MM.1S (cell line): ENCODE data around the gene SLC6A9.

Experiments used
- DNase-seq: peaks from one replicate; pipeline ENCODE4 v3.0.0-alpha.2; 2015
- H2AFZ ChIP-seq: fragments of 300-600 bp; sonication (generic); 2 replicates; pipeline ENCODE4 v1.6.0; 2016; ENCODE audit warnings: antibody characterized with exemption, low read length
- H3F3A ChIP-seq: fragments of 300-600 bp; sonication (generic); 2 replicates; pipeline ENCODE4 v1.6.1; 2016; ENCODE audit warnings: mild to moderate bottlenecking, antibody characterized with exemption, low read length, moderate library complexity, mixed read lengths; ENCODE audit not compliant: insufficient read depth
- H3K27ac ChIP-seq: fragments of 300-600 bp; sonication (generic); 2 replicates; pipeline ENCODE4 v1.5.1; 2016; ENCODE audit warnings: mild to moderate bottlenecking, low read length
- H3K27me3 ChIP-seq: fragments of 300-600 bp; sonication (generic); replicated peaks from 2 replicates; pipeline ENCODE4 v1.6.0; 2016; ENCODE audit warnings: low read length; ENCODE audit not compliant: insufficient read depth
- H3K36me3 ChIP-seq: fragments of 300-600 bp; sonication (generic); replicated peaks from 2 replicates; pipeline ENCODE4 v1.6.1; 2016; ENCODE audit warnings: mild to moderate bottlenecking, low read length, mixed read lengths; ENCODE audit not compliant: insufficient read depth
- H3K4me1 ChIP-seq: fragments of 300-600 bp; sonication (generic); 2 replicates; pipeline ENCODE4 v1.6.1; 2016; ENCODE audit warnings: low read length, mixed read lengths
- H3K4me2 ChIP-seq: fragments of 300-600 bp; sonication (generic); 2 replicates; pipeline ENCODE4 v1.6.0; 2016; ENCODE audit warnings: low read depth, low read length
- H3K4me3 ChIP-seq: fragments of 300-600 bp; sonication (generic); 2 replicates; pipeline ENCODE4 v1.5.1; 2016; ENCODE audit warnings: low read length, mixed read lengths
- H3K79me2 ChIP-seq: fragments of 300-600 bp; sonication (generic); 2 replicates; pipeline ENCODE4 v1.6.1; 2016; ENCODE audit warnings: mixed run types, low read length, mixed read lengths
- H3K9ac ChIP-seq: fragments of 300-600 bp; sonication (generic); 2 replicates; pipeline ENCODE4 v1.6.1; 2016; ENCODE audit warnings: low read length, mixed read lengths
- H3K9me2 ChIP-seq: fragments of 300-600 bp; sonication (generic); replicated peaks from 2 replicates; pipeline ENCODE4 v1.6.1; 2016; ENCODE audit warnings: mild to moderate bottlenecking, low read length, mixed read lengths; ENCODE audit not compliant: insufficient read depth
- H3K9me3 ChIP-seq: fragments of 300-600 bp; sonication (generic); replicated peaks from 2 replicates; pipeline ENCODE4 v1.6.1; 2016; ENCODE audit warnings: mild to moderate bottlenecking, low read length, mixed read lengths; ENCODE audit not compliant: insufficient read depth
- H4K20me1 ChIP-seq: fragments of 300-600 bp; sonication (generic); 2 replicates; pipeline ENCODE4 v1.6.1; 2016; ENCODE audit warnings: mild to moderate bottlenecking, low read length, moderate library complexity, mixed read lengths; ENCODE audit not compliant: insufficient read depth
- CTCF ChIP-seq: fragments of 300-600 bp; sonication (generic); IDR thresholded peaks from 2 replicates; pipeline ENCODE4 v1.5.1; 2016; ENCODE audit warnings: antibody characterized with exemption, low read length, mixed read lengths
- EZH2 ChIP-seq: fragments of 300-600 bp; sonication (generic); optimal IDR thresholded peaks from 2 replicates; pipeline ENCODE3; 2017; ENCODE audit warnings: low read depth, mild to moderate bottlenecking, antibody characterized with exemption, low read length, mixed read lengths
- EZH2phosphoT487 ChIP-seq: fragments of 300-600 bp; sonication (generic); IDR thresholded peaks from 2 replicates; pipeline ENCODE4 v1.6.1; 2018; ENCODE audit warnings: antibody characterized with exemption, low read length

SLC6A9 gene

GRCh38 chr1:43956234-43956633 is 75.0 kb downstream of the SLC6A9 start:
- TF ChIP-seq EZH2 (no peak), EZH2phosphoT487 (no peak), CTCF (no peak)
- Histone ChIP-seq H2AFZ (no peak overlapping the region), H3K27me3 (no peaks in the 10 kb centered on the region), H3K79me2 (no peaks in the 10 kb centered on the region), H3K9me2 (no peaks in the 10 kb centered on the region), H3K4me1 (no peaks in the 10 kb centered on the region), H3K27ac (no peak overlapping the region), H3K36me3 (no peaks in the 10 kb centered on the region), H4K20me1 (no peaks in the 10 kb centered on the region), H3K9ac (no peak overlapping the region), H3K4me3 (no peak overlapping the region), H3K4me2 (no peak overlapping the region), H3F3A (no peaks in the 10 kb centered on the region), H3K9me3 (no peaks in the 10 kb centered on the region)
- DNase-seq: no peak

GRCh38 chr1:43954036-43954435 is 77.2 kb downstream of the SLC6A9 start:
- peaks cover 2% of the 10 kb centered on the region; the same call in 1 of the 2 replicates for H3K79me2 ChIP-seq
- H4K20me1 ChIP-seq: no peaks in the 10 kb centered on the region
- TF ChIP-seq EZH2phosphoT487 (no peak), CTCF (no peak), EZH2 (no peak)

DNA sequence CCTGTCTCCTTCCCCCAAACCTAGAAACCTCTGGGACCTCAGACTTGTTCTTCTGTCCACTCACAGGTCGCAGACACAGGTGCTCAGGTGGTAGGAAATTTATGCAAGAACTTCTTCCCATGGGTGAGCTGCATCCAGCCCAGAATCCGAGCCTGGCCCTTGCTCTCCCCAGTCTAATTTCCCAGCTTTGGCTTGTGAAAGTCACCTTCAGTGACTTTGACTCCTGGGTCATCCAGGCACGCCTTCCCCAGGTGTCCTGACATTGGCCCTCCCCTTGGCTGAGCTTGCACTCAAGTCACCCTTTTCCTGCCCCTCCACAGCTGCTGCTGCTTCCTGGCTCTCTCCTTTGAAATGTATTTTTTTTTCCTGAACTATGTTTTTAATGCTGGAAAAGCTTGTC is 77.9 kb downstream of the SLC6A9 start:
- no peak overlapping the region for H3K27ac ChIP-seq
- no peak overlapping the region for H3K9ac ChIP-seq
- H3K4me2 ChIP-seq: no peak overlapping the region
- no peaks in the 10 kb centered on the region for H4K20me1 ChIP-seq
- peaks cover 9% of the 10 kb centered on the region for H3K79me2 ChIP-seq
- no peaks in the 10 kb centered on the region for H3K27me3 ChIP-seq
- peaks cover 2% of the 10 kb centered on the region; the same call in 1 of the 2 replicates for H3K4me1 ChIP-seq
- H3K9me2 ChIP-seq: no peaks in the 10 kb centered on the region
- TF ChIP-seq EZH2phosphoT487: no peak
- no peak for TF ChIP-seq CTCF
- DNase-seq: no peak
- H3F3A ChIP-seq: no peaks in the 10 kb centered on the region
- H3K36me3 ChIP-seq: no peaks in the 10 kb centered on the region
- no peak overlapping the region for H2AFZ ChIP-seq
- H3K4me3 ChIP-seq: no peak overlapping the region
- H3K9me3 ChIP-seq: no peaks in the 10 kb centered on the region

More at GRCh38 chr1:43954036-43954435, 77.2 kb downstream of the SLC6A9 start:
- H2AFZ ChIP-seq: no peak overlapping the region
- no peak overlapping the region for H3K4me2 ChIP-seq
- H3F3A ChIP-seq: no peaks in the 10 kb centered on the region
- H3K9ac ChIP-seq: no peak overlapping the region
- no peak overlapping the region for H3K27ac ChIP-seq
- no peaks in the 10 kb centered on the region for H3K36me3 ChIP-seq
- H3K27me3 ChIP-seq: no peaks in the 10 kb centered on the region
- H3K9me2 ChIP-seq: no peaks in the 10 kb centered on the region
- H3K4me3 ChIP-seq: no peak overlapping the region
- no peaks in the 10 kb centered on the region for H3K4me1 ChIP-seq
- no peaks in the 10 kb centered on the region for H3K9me3 ChIP-seq
- no peak for DNase-seq
